GM12865 (cell line): ENCODE data around the gene ADAMTS6.

Source experiments
- DNase-seq: peaks from one replicate; pipeline ENCODE4 v3.0.0; 2010; ENCODE audit warnings: low read depth
- H3K4me3 ChIP-seq: 2 replicates; pipeline ENCODE4 v1.5.1; 2011; ENCODE audit warnings: mild to moderate bottlenecking, low read depth, low read length, control low read depth
- TF ChIP-seq, protein P1 (sequence below): IDR thresholded peaks from 2 replicates; pipeline ENCODE4 v1.5.1; 2011; ENCODE audit warnings: low read length, control low read depth, low read depth, inconsistent platforms; ENCODE audit not compliant: insufficient read depth; ENCODE audit errors: missing control alignments

The ADAMTS6 gene

DNA sequence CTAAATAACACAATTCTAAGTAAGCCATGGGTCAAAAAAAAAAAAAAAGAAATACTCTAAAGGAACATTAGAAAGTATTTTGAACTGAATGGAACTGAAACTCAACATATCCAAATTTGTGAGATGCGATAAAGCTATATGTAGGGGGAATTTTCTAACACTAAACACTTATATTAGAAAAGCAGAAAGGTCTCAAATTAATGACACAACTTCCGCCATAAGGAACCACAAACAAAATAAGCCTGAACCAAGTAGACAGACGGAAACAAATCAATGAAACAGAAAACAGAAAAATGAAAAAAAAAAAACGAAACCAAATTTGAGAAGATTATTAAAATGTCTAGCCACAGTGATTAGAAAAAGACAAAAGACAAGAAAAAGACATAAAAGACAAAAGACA, 39.9 kb downstream of the ADAMTS6 start:
- TF ChIP-seq, protein P1, sequence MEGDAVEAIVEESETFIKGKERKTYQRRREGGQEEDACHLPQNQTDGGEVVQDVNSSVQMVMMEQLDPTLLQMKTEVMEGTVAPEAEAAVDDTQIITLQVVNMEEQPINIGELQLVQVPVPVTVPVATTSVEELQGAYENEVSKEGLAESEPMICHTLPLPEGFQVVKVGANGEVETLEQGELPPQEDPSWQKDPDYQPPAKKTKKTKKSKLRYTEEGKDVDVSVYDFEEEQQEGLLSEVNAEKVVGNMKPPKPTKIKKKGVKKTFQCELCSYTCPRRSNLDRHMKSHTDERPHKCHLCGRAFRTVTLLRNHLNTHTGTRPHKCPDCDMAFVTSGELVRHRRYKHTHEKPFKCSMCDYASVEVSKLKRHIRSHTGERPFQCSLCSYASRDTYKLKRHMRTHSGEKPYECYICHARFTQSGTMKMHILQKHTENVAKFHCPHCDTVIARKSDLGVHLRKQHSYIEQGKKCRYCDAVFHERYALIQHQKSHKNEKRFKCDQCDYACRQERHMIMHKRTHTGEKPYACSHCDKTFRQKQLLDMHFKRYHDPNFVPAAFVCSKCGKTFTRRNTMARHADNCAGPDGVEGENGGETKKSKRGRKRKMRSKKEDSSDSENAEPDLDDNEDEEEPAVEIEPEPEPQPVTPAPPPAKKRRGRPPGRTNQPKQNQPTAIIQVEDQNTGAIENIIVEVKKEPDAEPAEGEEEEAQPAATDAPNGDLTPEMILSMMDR: no peak
- no peak for DNase-seq

DNA sequence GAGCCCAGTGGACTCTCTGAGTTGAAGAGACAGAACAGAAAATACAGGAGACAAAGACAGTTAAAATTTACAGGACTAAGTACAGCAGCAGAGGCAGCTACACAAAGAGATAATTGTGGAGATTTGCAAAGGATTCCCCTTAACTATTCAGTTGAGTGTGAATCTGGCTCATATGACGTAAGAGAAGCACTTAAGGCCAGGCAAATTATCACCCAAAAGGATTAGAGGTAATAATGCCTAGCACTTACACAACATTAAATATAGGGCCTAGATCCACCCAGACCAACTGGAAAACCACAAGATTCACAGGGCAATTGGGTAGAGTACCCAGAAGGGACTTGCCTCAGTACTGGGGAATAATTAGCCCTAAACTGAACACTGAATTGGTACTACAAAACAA, 41.3 kb downstream of the ADAMTS6 start:
- no peak for DNase-seq
- TF ChIP-seq, protein P1: no peak
- H3K4me3 ChIP-seq: no peak overlapping the region

More for the DNA sequence above, 39.9 kb downstream of the ADAMTS6 start:
- H3K4me3 ChIP-seq: no peak overlapping the region

DNA sequence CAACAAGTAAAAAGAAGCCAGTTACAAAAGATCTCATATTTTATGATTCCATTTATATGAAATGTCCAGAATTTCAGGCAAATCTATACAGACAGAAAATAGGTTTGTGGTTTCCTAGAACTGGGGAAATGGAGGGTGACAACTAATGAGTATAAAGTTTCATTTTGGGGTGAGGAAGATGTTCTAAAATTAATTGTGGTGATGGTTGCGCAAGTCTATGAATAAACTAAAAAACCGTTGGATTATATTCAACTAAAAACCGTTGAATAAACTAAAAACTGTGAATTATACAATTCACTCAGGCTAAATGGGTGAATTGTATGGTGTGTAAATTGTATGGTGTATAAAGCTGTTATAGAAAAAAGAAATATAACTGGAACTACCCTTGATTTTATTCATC, 47.6 kb downstream of the ADAMTS6 start:
- TF ChIP-seq, protein P1: no peak
- no peak overlapping the region for H3K4me3 ChIP-seq
- no peak for DNase-seq

DNA sequence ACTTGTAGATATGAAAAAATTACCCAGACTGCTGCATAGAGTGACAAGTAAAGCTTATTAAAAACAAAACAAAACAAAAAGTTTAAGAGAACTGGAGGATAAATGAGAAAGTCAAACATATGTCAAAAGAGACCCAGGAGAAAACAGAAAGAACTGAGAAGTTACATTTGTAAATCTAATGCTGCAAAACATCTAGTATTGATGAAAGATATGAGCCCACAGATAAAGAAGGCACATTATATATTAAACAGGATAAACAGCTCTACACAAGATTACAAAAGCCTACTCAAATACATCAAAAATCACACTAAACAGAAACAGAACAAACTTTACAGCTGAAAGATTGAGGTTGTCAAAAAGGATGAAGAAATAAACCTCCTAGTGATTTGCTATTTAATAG, 55.1 kb downstream of the ADAMTS6 start:
- TF ChIP-seq, protein P1: no peak
- no peak for DNase-seq
- no peak overlapping the region for H3K4me3 ChIP-seq

DNA sequence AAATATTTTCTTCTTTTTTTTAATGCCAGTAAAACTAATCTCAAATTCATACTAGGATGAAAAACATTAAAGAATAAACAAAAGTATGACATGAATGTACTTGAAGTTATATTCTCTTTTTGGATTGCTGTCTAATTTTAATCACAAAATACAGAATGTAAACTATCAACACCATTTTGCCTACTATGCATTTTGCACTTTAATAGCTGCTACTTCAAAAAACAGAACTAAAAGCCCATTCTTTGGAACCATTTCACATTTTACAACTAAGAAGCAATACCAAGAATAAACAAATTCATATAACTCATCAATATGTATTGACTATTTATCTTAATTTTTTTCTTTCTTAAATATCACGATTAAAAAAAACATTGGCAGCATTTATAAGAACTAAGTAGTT, 58.1 kb downstream of the ADAMTS6 start:
- TF ChIP-seq, protein P1: no peak
- no peak for DNase-seq
- H3K4me3 ChIP-seq: no peak overlapping the region

DNA sequence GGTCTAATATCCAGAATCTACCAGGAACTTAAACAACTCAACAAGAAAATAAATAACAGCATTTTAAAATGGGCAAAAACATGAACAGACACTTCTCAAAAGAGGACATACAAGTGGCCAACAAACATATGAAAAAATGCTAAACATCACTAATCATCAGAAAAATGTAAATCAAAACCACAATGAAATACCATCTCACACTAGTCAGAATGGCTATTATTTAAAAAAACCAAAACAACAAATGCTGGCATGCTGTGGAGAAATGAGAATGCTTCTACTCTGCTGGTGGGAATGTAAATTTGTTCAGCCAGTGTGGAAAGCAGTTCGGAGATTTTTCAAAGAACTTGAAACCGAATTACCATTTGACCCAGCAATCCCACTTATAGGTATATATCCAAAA, 63.1 kb downstream of the ADAMTS6 start:
- DNase-seq: no peak
- H3K4me3 ChIP-seq: no peak overlapping the region
- TF ChIP-seq, protein P1: no peak

DNA sequence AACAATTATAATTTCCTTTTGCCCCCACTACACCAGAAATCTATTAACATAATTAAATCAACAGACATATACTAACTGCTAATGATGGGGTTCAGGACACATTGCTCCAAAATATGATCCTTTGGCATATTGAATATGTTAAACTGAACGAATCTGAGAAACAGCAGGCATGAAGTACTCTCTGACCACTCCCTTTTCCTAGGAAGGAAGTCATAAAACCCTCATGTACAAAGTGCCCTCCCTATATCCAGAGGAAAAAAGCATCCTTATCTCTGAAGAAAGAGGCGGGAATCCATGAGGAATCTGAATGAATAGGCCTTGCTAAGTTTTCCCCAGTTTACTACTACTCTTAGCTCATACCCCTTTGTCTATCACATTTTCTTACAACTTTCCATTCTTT, 67.9 kb downstream of the ADAMTS6 start:
- TF ChIP-seq, protein P1: no peak
- DNase-seq: no peak
- no peak overlapping the region for H3K4me3 ChIP-seq
